ENCODE results near the gene HNRNPH3. TPM values are rescaled to one million over a fixed set of nuclear protein-coding genes. Genes with fewer than 3 reads are reported as not detected.

HNRNPH3 gene
- total and polyA plus RNA-seq, 2 experiments from 2014 or later: 87.2 to 367 TPM

DNA sequence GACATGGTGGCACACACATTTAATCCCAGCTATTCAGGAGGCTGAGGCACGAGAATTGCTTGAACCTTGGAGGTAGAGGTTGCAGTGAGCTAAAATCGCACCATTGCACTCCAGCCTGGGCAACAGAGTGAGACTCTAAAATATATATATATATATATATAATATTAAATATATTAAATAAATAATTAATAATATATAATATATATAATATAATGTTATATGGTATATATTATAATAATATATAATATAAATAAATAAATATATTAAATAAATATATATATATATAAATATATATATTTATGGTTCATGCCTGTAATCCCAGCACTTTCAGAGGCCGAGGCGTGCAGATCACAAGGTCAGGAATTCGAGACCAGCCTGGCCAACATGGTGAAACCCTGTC, 34.7 kb downstream of the HNRNPH3 start (continued):
- TF ChIP-seq, protein P1, sequence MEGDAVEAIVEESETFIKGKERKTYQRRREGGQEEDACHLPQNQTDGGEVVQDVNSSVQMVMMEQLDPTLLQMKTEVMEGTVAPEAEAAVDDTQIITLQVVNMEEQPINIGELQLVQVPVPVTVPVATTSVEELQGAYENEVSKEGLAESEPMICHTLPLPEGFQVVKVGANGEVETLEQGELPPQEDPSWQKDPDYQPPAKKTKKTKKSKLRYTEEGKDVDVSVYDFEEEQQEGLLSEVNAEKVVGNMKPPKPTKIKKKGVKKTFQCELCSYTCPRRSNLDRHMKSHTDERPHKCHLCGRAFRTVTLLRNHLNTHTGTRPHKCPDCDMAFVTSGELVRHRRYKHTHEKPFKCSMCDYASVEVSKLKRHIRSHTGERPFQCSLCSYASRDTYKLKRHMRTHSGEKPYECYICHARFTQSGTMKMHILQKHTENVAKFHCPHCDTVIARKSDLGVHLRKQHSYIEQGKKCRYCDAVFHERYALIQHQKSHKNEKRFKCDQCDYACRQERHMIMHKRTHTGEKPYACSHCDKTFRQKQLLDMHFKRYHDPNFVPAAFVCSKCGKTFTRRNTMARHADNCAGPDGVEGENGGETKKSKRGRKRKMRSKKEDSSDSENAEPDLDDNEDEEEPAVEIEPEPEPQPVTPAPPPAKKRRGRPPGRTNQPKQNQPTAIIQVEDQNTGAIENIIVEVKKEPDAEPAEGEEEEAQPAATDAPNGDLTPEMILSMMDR (conservative IDR thresholded peaks at IDR 0.05; ENCODE audit: low read depth in 2 of 2): no peak
- no peak for TF ChIP-seq ZNF114 (CRISPR knock-in tag; IDR thresholded peaks at IDR 0.05)
- no peak for TF ChIP-seq POLR2AphosphoS5 (IDR thresholded peaks at IDR 0.05; ENCODE audit: low read depth)
- TF ChIP-seq ZNF331 (CRISPR knock-in tag; IDR thresholded peaks at IDR 0.05; ENCODE audit: low read depth): no peak
- no peak for TF ChIP-seq NANOG (IDR thresholded peaks at IDR 0.05; ENCODE audit: borderline replicate concordance)

DNA sequence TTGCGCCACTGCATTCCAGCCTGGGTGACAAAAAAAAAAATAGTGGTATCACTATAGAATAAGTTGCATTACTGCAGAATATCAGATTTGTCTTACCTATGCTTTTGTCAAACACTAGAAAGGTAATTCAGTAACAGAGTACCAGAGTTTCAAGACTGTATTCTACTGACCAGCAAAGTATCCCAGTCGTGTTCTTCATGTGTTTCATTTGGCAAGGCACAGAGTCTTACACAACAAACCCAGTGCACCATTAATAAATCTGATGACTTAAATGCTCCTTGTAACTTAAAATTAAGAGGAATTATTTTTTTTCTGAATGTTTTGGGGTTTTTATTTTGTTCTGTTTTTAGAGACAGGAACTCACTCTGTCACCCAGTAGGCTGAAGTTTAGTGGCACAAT, 35.3 kb downstream of the HNRNPH3 start:
- H3K27ac Mint-ChIP-seq: no peak overlapping the region
- Histone ChIP-seq H3K4me2 (no peak overlapping the region), H3K27ac (ENCODE audit: low read depth) (no peak overlapping the region), H3K27me3 (ENCODE audit: insufficient read depth) (no peaks in the 10 kb centered on the region), H3K4me3 (no peak overlapping the region), H2AFZ (no peak overlapping the region), H3K79me2 (replicated peaks; ENCODE audit: insufficient read depth) (no peaks in the 10 kb centered on the region), H3K9me2 (ENCODE audit: insufficient read depth) (no peaks in the 10 kb centered on the region), H3F3A (replicated peaks; ENCODE audit: low read depth) (no peaks in the 10 kb centered on the region), H3K4me1 (ENCODE audit: insufficient read depth) (no peaks in the 10 kb centered on the region), H3K36me3 (ENCODE audit: insufficient read depth) (peaks cover 9% of the 10 kb centered on the region), H4K20me1 (replicated peaks; ENCODE audit: insufficient read depth) (no peaks in the 10 kb centered on the region)
- DNase-seq (ENCODE audit: low spot score) (no peak), ATAC-seq (no peak)
- no peaks in the 10 kb centered on the region for H3K4me1 Mint-ChIP-seq
- peaks cover 4% of the 10 kb centered on the region for H3K27me3 Mint-ChIP-seq (ENCODE audit: insufficient read depth, low read depth, poor library complexity)
- H3K9me3 Mint-ChIP-seq: peaks cover 12% of the 10 kb centered on the region; the same call in 2 of the 3 replicates
- no peak overlapping the region for H3K4me3 Mint-ChIP-seq
- H3K36me3 Mint-ChIP-seq (ENCODE audit: low read depth): peaks cover 27% of the 10 kb centered on the region
- no peak for TF ChIP-seq CREB1 (CRISPR knock-in tag; IDR thresholded peaks at IDR 0.05; ENCODE audit: low read depth)
- no peak for TF ChIP-seq EZH2phosphoT487 (IDR thresholded peaks at IDR 0.05; ENCODE audit: unreplicated experiment)
- TF ChIP-seq ZNF114 (CRISPR knock-in tag; IDR thresholded peaks at IDR 0.05): no peak
- TF ChIP-seq, protein P2, sequence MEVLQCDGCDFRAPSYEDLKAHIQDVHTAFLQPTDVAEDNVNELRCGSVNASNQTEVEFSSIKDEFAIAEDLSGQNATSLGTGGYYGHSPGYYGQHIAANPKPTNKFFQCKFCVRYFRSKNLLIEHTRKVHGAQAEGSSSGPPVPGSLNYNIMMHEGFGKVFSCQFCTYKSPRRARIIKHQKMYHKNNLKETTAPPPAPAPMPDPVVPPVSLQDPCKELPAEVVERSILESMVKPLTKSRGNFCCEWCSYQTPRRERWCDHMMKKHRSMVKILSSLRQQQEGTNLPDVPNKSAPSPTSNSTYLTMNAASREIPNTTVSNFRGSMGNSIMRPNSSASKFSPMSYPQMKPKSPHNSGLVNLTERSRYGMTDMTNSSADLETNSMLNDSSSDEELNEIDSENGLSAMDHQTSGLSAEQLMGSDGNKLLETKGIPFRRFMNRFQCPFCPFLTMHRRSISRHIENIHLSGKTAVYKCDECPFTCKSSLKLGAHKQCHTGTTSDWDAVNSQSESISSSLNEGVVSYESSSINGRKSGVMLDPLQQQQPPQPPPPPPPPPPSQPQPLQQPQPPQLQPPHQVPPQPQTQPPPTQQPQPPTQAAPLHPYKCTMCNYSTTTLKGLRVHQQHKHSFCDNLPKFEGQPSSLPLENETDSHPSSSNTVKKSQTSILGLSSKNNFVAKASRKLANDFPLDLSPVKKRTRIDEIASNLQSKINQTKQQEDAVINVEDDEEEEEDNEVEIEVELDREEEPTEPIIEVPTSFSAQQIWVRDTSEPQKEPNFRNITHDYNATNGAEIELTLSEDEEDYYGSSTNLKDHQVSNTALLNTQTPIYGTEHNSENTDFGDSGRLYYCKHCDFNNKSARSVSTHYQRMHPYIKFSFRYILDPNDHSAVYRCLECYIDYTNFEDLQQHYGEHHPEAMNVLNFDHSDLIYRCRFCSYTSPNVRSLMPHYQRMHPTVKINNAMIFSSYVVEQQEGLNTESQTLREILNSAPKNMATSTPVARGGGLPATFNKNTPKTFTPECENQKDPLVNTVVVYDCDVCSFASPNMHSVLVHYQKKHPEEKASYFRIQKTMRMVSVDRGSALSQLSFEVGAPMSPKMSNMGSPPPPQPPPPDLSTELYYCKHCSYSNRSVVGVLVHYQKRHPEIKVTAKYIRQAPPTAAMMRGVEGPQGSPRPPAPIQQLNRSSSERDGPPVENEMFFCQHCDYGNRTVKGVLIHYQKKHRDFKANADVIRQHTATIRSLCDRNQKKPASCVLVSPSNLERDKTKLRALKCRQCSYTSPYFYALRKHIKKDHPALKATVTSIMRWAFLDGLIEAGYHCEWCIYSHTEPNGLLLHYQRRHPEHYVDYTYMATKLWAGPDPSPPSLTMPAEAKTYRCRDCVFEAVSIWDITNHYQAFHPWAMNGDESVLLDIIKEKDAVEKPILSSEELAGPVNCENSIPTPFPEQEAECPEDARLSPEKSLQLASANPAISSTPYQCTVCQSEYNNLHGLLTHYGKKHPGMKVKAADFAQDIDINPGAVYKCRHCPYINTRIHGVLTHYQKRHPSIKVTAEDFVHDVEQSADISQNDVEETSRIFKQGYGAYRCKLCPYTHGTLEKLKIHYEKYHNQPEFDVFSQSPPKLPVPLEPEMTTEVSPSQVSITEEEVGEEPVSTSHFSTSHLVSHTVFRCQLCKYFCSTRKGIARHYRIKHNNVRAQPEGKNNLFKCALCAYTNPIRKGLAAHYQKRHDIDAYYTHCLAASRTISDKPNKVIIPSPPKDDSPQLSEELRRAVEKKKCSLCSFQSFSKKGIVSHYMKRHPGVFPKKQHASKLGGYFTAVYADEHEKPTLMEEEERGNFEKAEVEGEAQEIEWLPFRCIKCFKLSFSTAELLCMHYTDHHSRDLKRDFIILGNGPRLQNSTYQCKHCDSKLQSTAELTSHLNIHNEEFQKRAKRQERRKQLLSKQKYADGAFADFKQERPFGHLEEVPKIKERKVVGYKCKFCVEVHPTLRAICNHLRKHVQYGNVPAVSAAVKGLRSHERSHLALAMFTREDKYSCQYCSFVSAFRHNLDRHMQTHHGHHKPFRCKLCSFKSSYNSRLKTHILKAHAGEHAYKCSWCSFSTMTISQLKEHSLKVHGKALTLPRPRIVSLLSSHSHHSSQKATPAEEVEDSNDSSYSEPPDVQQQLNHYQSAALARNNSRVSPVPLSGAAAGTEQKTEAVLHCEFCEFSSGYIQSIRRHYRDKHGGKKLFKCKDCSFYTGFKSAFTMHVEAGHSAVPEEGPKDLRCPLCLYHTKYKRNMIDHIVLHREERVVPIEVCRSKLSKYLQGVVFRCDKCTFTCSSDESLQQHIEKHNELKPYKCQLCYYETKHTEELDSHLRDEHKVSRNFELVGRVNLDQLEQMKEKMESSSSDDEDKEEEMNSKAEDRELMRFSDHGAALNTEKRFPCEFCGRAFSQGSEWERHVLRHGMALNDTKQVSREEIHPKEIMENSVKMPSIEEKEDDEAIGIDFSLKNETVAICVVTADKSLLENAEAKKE (CRISPR knock-in tag; IDR thresholded peaks at IDR 0.05): no peak
- TF ChIP-seq, protein P3, sequence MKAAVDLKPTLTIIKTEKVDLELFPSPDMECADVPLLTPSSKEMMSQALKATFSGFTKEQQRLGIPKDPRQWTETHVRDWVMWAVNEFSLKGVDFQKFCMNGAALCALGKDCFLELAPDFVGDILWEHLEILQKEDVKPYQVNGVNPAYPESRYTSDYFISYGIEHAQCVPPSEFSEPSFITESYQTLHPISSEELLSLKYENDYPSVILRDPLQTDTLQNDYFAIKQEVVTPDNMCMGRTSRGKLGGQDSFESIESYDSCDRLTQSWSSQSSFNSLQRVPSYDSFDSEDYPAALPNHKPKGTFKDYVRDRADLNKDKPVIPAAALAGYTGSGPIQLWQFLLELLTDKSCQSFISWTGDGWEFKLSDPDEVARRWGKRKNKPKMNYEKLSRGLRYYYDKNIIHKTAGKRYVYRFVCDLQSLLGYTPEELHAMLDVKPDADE (IDR thresholded peaks at IDR 0.05): no peak
- TF ChIP-seq, protein P1 (conservative IDR thresholded peaks at IDR 0.05; ENCODE audit: low read depth in 2 of 2): no peak
- no peak for TF ChIP-seq STAT1 (IDR thresholded peaks at IDR 0.05; ENCODE audit: unreplicated experiment)

All from GM23338 (cell line).